Liver (tissue), 9 donors: Measurements from ENCODE around the gene TMEM204. TPM values are rescaled to one million over a fixed set of nuclear protein-coding genes. Genes with fewer than 3 reads are reported as not detected.

Source experiments
- DNase-seq: peaks from one replicate; pipeline ENCODE4 v3.0.0-alpha.2; 2017; ENCODE audit warnings: low spot score
- H3K27ac ChIP-seq, 2 donors: one replicate each; pipeline ENCODE4 v1.7.0; 2013; ENCODE audit warnings: inconsistent platforms in 2 of 2, low read length in 2 of 2, control low read depth in 1 of 2, low read depth in 1 of 2, mild to moderate bottlenecking in 1 of 2
- H3K27me3 ChIP-seq, 4 donors: one replicate each; pipeline versions ENCODE4 v1.6.1 to v1.7.0; 2013; ENCODE audit warnings: low read length in 3 of 4, inconsistent platforms in 1 of 4, mild to moderate bottlenecking in 1 of 4, moderate library complexity in 1 of 4; ENCODE audit not compliant: control insufficient read depth in 4 of 4, insufficient read depth in 4 of 4
- H3K36me3 ChIP-seq, 4 donors: one replicate each; pipeline versions ENCODE4 v1.6.1 to v1.7.0; 2013; ENCODE audit warnings: low read length in 3 of 4, mild to moderate bottlenecking in 3 of 4, low read depth in 1 of 4, moderate library complexity in 1 of 4; ENCODE audit not compliant: control insufficient read depth in 4 of 4, insufficient read depth in 3 of 4
- H3K4me1 ChIP-seq, 4 donors: one replicate each; pipeline versions ENCODE4 v1.6.1 to v1.7.0; 2013; ENCODE audit warnings: low read length in 3 of 4, mild to moderate bottlenecking in 3 of 4, moderate library complexity in 1 of 4; ENCODE audit not compliant: control insufficient read depth in 4 of 4, insufficient read depth in 4 of 4
- H3K4me3 ChIP-seq, 3 donors: one replicate each; pipeline versions ENCODE4 v1.6.1 to v1.7.0; 2013; ENCODE audit warnings: low read length in 3 of 3, control low read depth in 1 of 3, low read depth in 1 of 3, mild to moderate bottlenecking in 1 of 3
- H3K9ac ChIP-seq, 2 donors: one replicate each; pipeline ENCODE4 v1.7.0; 2013; ENCODE audit warnings: low read length in 2 of 2, mild to moderate bottlenecking in 2 of 2, moderate library complexity in 2 of 2, control low read depth in 1 of 2, low read depth in 1 of 2
- H3K9me3 ChIP-seq, 4 donors: one replicate each; pipeline versions ENCODE4 v1.6.1 to v1.7.0; 2013; ENCODE audit warnings: low read length in 3 of 4; ENCODE audit not compliant: control insufficient read depth in 4 of 4
- EGR1 ChIP-seq, 2 donors: IDR thresholded peaks; 2 replicates each; pipeline ENCODE4 v1.6.1; 2016 to 2018; ENCODE audit warnings: antibody characterized with exemption in 2 of 2, low read depth in 2 of 2
- FOXA1 ChIP-seq: IDR thresholded peaks from 2 replicates; pipeline ENCODE4 v1.6.1; 2016; ENCODE audit warnings: antibody characterized with exemption
- HNF4A ChIP-seq, 2 donors: conservative IDR thresholded peaks; 2 replicates each; pipeline ENCODE4 v1.6.1; 2016; ENCODE audit warnings: antibody characterized with exemption in 2 of 2, mild to moderate bottlenecking in 2 of 2
- HNF4G ChIP-seq: IDR thresholded peaks from 2 replicates; pipeline ENCODE4 v1.6.1; 2016; ENCODE audit warnings: antibody characterized with exemption
- JUND ChIP-seq, 2 donors: IDR thresholded peaks; 2 replicates each; pipeline ENCODE4 v1.6.1; 2016; ENCODE audit warnings: antibody characterized with exemption in 2 of 2
- NR2F2 ChIP-seq: IDR thresholded peaks from 2 replicates; pipeline ENCODE4 v1.6.1; 2016; ENCODE audit warnings: antibody characterized with exemption
- RAD21 ChIP-seq, 2 donors: IDR thresholded peaks; 2 replicates each; pipeline ENCODE4 v1.6.1; 2016; ENCODE audit warnings: antibody characterized with exemption in 2 of 2, mild to moderate bottlenecking in 2 of 2
- RXRA ChIP-seq, 2 donors: IDR thresholded peaks; 2 replicates each; pipeline ENCODE4 v1.6.1; 2017 to 2018; ENCODE audit warnings: antibody characterized with exemption in 2 of 2, mild to moderate bottlenecking in 1 of 2
- SP1 ChIP-seq: IDR thresholded peaks from 2 replicates; pipeline ENCODE4 v1.6.1; 2018; ENCODE audit warnings: antibody characterized with exemption, mild to moderate bottlenecking
- TAF1 ChIP-seq: conservative IDR thresholded peaks from 2 replicates; pipeline ENCODE4 v1.6.1; 2016; ENCODE audit warnings: antibody characterized with exemption, mild to moderate bottlenecking
- YY1 ChIP-seq: IDR thresholded peaks from 2 replicates; pipeline ENCODE4 v1.6.1; 2016; ENCODE audit warnings: antibody characterized with exemption, mild to moderate bottlenecking
- WGBS: extraction: QIAGEN DNeasy Blood & Tissue Kit; methylation state at CpG from one replicate; pipeline ENCODE4 v1.1.7; 2013; 5-methylcytosine and 5-hydroxymethylcytosine counted together
- polyA plus RNA-seq, 2 donors: library from polyadenylated mRNA; stranded (reverse) in 1 of 2; unstranded in 1 of 2; fragments of 200-250 nt in 1 of 2; fragments of >200 nt in 1 of 2; fragmentation: Nextera tagmentation in 1 of 2; extraction: Ambion mirVana in 1 of 2; gene quantifications; one replicate each; pipeline versions ENCODE4 v1.2.1 to v1.2.3, GENCODE V29; 2013 to 2015
- total RNA-seq, 2 donors: library from RNA; depleted of rRNA; stranded (reverse); fragments of >200 nt; gene quantifications; one replicate each; pipeline ENCODE4 v1.2.3, GENCODE V29; 2014
- TF ChIP-seq, protein P1 (sequence below): IDR thresholded peaks from 2 replicates; pipeline ENCODE4 v1.6.1; 2016; ENCODE audit warnings: antibody characterized with exemption, mild to moderate bottlenecking
- TF ChIP-seq, protein P2 (sequence below): fragments of 150-350 bp; IDR thresholded peaks from 2 replicates; pipeline ENCODE4 v1.5.1; 2017; ENCODE audit warnings: improper control_type of control experiment, low read depth, low read length; ENCODE audit not compliant: missing input control
- TF ChIP-seq, protein P3 (sequence below): IDR thresholded peaks from 2 replicates; pipeline ENCODE4 v1.6.1; 2016; ENCODE audit warnings: antibody characterized with exemption
- TF ChIP-seq, protein P4 (sequence below): IDR thresholded peaks from 2 replicates; pipeline ENCODE4 v1.6.1; 2016; ENCODE audit warnings: antibody characterized with exemption
- donor health status: healthy.
- donor health status: healthy.
- donor health status: healthy.
- donor health status: healthy.
- donor health status: healthy.

The TMEM204 gene
- total and polyA plus RNA-seq, 4 donors = 3.5 to 14.4 (median 10.7) TPM

DNA sequence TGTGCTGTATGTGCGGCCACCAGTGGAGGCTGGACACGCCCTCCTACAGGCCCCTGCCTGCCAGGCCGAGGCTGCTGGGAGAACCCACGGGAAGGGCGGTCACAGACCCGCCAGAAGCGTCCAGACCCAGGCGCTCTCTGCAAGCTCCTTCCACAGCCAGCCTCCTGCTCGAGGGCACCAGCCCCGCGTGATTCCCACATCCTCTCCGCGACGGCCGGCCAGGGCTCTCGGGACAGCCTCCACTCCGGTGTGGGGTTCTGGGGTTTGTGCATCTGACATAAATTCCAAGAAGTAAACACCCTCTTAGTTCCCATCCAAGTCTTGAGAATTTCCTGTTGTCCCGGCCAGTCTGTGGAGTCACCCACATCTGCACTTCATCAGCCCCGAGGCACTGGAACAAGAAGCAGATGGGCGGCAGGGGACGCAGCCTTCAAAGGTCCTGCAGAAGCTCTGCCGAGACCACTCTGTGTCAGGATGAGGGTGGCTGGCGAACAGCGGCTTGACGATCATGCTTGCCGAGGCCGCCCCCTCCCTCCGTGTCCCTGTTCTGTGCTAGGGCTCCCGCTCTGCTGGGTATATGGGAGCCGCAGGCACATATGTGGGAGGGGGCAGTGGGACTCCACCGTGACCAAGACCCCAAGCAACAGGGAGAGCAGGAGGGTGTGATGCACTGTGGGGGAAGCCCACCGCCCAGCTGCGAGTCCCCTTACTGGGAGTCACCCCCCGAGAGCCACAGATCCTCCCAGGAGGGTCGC is 2.4 kb upstream of the TMEM204 start:
- Histone ChIP-seq H3K9me3 (no peaks in the 10 kb centered on the region), H3K27me3 (no peaks in the 10 kb centered on the region), H3K4me3 (no peak overlapping the region), H3K27ac (peak overlapping the region; percentile 69 to 77), H3K36me3 (peaks cover 0 to 4% (median 0%) of the 10 kb centered on the region in 4 donors), H3K4me1 (peaks cover 0 to 8% (median 0%) of the 10 kb centered on the region in 4 donors), H3K9ac (no peak overlapping the region)
- TF ChIP-seq RAD21 (IDR thresholded peaks at IDR 0.05) (peak in 1 of 2 donors; percentile 24), RXRA (IDR thresholded peaks at IDR 0.05) (peak; percentile 21 to 28), NR2F2 (peak; percentile 71), TAF1 (no peak), YY1 (no peak), SP1 (peak; percentile 51)
- TF ChIP-seq, protein P1, sequence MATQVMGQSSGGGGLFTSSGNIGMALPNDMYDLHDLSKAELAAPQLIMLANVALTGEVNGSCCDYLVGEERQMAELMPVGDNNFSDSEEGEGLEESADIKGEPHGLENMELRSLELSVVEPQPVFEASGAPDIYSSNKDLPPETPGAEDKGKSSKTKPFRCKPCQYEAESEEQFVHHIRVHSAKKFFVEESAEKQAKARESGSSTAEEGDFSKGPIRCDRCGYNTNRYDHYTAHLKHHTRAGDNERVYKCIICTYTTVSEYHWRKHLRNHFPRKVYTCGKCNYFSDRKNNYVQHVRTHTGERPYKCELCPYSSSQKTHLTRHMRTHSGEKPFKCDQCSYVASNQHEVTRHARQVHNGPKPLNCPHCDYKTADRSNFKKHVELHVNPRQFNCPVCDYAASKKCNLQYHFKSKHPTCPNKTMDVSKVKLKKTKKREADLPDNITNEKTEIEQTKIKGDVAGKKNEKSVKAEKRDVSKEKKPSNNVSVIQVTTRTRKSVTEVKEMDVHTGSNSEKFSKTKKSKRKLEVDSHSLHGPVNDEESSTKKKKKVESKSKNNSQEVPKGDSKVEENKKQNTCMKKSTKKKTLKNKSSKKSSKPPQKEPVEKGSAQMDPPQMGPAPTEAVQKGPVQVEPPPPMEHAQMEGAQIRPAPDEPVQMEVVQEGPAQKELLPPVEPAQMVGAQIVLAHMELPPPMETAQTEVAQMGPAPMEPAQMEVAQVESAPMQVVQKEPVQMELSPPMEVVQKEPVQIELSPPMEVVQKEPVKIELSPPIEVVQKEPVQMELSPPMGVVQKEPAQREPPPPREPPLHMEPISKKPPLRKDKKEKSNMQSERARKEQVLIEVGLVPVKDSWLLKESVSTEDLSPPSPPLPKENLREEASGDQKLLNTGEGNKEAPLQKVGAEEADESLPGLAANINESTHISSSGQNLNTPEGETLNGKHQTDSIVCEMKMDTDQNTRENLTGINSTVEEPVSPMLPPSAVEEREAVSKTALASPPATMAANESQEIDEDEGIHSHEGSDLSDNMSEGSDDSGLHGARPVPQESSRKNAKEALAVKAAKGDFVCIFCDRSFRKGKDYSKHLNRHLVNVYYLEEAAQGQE = no peak
- TF ChIP-seq, protein P2, sequence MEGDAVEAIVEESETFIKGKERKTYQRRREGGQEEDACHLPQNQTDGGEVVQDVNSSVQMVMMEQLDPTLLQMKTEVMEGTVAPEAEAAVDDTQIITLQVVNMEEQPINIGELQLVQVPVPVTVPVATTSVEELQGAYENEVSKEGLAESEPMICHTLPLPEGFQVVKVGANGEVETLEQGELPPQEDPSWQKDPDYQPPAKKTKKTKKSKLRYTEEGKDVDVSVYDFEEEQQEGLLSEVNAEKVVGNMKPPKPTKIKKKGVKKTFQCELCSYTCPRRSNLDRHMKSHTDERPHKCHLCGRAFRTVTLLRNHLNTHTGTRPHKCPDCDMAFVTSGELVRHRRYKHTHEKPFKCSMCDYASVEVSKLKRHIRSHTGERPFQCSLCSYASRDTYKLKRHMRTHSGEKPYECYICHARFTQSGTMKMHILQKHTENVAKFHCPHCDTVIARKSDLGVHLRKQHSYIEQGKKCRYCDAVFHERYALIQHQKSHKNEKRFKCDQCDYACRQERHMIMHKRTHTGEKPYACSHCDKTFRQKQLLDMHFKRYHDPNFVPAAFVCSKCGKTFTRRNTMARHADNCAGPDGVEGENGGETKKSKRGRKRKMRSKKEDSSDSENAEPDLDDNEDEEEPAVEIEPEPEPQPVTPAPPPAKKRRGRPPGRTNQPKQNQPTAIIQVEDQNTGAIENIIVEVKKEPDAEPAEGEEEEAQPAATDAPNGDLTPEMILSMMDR = no peak
- no peak for DNase-seq
- 80% methylated on average over 35 of the region's 35 CpGs for WGBS

DNA sequence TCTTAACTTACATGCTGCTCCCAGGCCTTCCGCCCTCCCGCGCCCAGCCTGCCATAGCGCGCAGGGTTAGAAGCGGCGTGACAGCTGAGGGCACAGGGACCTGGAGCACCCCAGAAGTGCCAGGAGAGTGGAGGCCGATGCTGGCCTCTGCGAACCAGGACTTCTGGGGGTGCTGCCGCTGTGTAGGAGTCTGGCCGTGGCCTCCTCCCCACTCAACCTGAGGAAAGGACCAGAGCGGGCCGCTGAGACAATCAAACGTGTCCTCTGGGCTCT is 1.9 kb upstream of the TMEM204 start:
- Histone ChIP-seq H3K4me3 (no peak overlapping the region), H3K9ac (no peak overlapping the region), H3K36me3 (peaks cover 0 to 4% (median 0%) of the 10 kb centered on the region in 4 donors), H3K4me1 (peaks cover 0 to 11% (median 0%) of the 10 kb centered on the region in 4 donors), H3K27me3 (no peaks in the 10 kb centered on the region), H3K9me3 (no peaks in the 10 kb centered on the region), H3K27ac (peak overlapping the region; percentile 69 to 77)
- no peak for DNase-seq
- WGBS = 94% methylated on average over 14 of the region's 14 CpGs
- TF ChIP-seq FOXA1 (no peak), EGR1 (IDR thresholded peaks at IDR 0.05; ENCODE audit: low read depth in 2 of 2) (no peak), YY1 (no peak), TAF1 (no peak), HNF4A (conservative IDR thresholded peaks at IDR 0.05) (no peak), JUND (IDR thresholded peaks at IDR 0.05) (no peak), HNF4G (no peak)
- TF ChIP-seq, protein P2 = no peak
- TF ChIP-seq, protein P3, sequence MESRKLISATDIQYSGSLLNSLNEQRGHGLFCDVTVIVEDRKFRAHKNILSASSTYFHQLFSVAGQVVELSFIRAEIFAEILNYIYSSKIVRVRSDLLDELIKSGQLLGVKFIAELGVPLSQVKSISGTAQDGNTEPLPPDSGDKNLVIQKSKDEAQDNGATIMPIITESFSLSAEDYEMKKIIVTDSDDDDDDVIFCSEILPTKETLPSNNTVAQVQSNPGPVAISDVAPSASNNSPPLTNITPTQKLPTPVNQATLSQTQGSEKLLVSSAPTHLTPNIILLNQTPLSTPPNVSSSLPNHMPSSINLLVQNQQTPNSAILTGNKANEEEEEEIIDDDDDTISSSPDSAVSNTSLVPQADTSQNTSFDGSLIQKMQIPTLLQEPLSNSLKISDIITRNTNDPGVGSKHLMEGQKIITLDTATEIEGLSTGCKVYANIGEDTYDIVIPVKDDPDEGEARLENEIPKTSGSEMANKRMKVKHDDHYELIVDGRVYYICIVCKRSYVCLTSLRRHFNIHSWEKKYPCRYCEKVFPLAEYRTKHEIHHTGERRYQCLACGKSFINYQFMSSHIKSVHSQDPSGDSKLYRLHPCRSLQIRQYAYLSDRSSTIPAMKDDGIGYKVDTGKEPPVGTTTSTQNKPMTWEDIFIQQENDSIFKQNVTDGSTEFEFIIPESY = no peak
- TF ChIP-seq, protein P4, sequence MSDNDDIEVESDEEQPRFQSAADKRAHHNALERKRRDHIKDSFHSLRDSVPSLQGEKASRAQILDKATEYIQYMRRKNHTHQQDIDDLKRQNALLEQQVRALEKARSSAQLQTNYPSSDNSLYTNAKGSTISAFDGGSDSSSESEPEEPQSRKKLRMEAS = no peak
